Measurements from ENCODE around the gene PARD6G. TPM values are rescaled to one million over a fixed set of nuclear protein-coding genes. Genes with fewer than 3 reads are reported as not detected.
"Not testable (repeated sequence)": the region's sequence is repeated elsewhere in the genome, so short reads cannot be mapped to it uniquely, and the experiment has no call there.

The PARD6G gene
- polyA plus RNA-seq, 1 donor = 31.3 TPM

GRCh38 chr18:80243204-80243603 is 4.1 kb downstream of the PARD6G start:
- DNase-seq = no peak

GRCh38 chr18:80241919-80242777 is 5.2 kb downstream of the PARD6G start:
- no peak for DNase-seq

DNA sequence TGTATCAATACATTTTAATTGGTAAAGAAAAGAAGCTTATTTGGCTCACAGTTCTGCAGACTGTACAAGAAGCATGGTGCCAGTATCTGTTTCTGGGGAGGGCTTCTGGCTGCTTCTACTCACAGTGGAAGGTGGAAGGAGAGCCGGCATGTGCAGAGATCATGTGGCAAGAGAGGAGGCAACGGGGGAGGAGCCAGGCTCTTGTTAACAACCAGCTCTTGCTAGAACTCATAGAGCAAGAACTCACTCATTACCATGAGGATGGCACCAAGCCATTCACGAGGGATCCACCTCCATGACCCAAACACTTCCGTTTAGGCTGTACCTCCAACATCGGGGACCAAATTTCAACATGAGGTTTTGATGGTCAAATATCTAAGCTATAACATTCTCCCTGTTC is 7.5 kb downstream of the PARD6G start:
- no peak for DNase-seq

- no peak for DNase-seq
These were observed 8.6 kb downstream of the PARD6G start for GRCh38 chr18:80238651-80239260.

DNA sequence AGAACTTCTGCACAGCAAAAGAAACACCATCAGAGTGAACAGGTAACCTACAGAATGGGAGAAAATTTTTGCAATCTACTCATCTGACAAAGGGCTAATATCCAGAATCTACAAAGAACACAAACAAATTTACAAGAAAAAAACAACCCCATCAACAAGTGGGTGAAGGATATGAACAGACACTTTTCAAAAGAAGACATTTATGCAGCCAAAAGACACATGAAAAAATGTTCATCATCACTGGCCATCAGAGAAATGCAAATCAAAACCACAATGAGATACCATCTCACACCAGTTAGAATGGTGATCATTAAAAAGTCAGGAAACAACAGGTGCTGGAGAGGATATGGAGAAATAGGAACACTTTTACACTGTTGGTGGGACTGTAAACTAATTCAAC is 9.8 kb downstream of the PARD6G start:
- not testable (repeated sequence) for DNase-seq

- DNase-seq = no peak
These were observed 12.9 kb downstream of the PARD6G start for GRCh38 chr18:80234398-80234797.

DNA sequence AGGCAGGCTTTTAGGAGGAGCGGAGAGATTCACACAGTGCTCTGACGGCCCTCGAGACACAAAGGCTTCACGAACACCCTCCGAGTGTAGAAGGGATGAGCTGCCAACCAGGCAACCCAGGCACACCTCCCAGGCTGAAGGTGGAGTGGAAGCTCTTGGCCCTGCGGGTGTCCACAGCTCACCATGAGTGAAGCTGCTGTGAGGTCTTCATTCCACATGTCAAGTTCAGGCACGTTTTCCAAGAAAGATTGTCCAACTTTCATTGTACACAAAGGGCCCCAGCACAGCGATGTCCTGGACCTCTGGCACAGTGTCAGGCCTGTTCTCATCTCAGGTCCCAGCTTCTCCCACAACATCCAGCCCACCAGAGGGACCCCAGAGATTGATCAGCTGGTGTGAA is 13.4 kb downstream of the PARD6G start:
- DNase-seq = no peak

DNA sequence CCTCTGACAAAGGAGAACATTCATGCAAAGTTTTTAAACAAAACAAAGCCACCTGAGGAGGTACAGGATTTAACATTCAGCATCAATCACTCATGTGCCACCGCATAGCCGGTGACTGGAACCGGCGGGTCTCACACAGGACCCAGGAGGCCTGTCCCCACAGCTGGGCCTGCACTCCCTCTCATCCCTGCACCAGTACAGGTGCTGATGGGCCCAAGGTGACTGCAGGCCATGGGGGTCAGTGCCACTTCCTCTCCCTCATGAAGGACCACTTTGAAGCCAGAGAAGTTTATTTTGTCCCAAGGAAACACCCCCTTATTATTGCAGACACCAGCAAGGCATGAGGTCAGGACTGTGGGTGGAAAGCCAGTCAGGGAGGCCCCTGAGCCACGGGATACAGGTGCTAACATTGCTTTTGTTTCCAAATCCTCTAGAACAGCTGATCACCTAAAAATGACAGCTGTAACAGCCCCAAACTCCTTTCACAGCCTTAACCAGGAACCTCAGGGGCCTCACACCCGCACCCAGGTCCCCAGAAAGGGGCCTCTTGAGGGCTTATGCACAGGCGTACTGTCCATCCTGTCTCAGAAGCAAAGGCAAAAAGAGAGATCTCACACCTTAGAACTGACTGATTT is 14.0 kb downstream of the PARD6G start:
- DNase-seq = no peak

DNA sequence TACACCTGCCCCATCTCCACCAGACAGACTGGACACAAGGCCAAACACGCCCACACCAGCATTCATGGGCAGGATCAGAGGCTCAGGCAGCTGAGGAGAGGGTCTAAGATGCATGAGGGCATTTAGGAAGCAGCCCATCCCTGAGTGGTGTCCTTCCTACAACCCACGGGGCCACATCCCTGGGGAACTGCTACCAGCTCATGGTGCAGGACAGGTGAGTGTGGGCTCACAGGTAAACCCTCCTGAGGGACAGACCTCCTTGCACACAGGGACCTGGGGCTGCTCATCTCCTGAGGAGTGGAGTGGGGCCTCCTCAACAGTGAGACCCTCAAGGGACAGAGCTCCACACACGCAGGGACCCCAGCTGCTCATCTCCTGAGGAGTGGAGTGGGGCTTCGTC is 14.6 kb downstream of the PARD6G start:
- no peak for DNase-seq

DNA sequence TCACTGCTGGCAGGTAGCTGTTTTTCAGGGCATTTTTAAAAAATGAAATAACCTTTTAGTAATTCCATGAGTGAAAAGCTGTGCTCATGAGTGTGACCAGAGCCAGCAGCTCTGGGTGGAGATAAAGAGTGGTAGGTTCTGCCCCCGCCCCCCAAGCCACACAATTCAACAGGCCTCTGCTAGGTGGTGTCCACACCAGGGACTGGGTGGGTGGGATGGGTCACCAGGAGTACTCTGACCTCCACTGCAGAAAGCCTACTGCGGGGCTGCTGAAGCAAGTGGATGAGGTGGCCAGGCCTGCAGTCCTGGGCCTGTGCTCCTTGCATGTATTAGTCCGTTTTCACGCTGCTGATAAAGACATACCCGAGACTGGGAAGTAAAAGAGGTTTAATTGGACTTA is 15.3 kb downstream of the PARD6G start:
- DNase-seq = no peak

GRCh38 chr18:80231616-80232015 is 15.7 kb downstream of the PARD6G start:
- DNase-seq = no peak

GRCh38 chr18:80231151-80231550 is 16.2 kb downstream of the PARD6G start:
- no peak for DNase-seq

DNA sequence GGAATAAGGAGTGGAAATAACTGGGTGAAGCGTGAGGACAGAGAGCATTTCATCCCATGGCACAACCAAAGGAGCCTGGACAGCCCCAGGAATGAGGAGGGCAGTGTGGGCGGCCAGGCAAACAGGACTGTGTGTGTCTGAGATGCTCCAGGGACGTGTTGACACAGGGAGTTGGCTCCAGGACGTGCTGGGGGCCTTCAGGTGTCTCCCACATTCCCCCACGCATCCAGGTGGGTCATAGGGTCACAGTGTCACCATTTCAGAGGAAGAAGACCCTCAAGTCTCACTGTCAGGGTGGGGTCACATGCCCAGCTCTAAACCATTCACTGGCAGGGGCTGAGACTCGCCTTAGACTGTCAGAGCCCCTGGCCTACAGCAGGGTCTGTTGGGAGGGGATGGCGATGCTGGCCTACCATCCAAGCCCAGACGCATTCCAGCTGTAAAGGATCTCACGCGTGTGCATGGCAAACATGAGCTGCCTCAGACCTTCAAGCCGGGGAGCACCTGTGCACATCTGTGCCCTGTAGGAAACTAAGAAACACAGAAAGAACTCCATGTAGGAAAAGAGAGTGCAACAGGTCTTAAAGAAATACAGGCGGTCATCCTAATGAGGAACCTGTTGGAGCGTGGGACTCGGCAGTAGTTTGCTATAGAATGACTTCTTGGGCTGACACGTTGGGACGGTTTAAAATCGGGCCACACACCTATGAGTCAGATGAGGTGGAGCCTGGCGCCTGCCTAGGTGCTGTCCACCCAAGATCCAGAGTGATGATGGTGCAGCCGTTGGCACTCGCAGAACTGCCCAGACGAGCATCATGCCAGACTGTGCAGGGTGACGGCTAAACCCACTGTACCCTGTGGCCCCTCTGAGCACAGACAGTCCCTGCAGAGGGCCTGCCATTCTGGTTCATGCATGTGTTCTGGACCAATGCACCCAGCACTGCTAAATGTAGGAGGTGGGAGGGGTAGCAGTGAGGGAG is 17.3 kb downstream of the PARD6G start:
- no peak for DNase-seq

GRCh38 chr18:80229363-80229762 is 18.0 kb downstream of the PARD6G start:
- no peak for DNase-seq

- DNase-seq = no peak
These were observed 19.1 kb downstream of the PARD6G start for GRCh38 chr18:80228051-80228848.

DNA sequence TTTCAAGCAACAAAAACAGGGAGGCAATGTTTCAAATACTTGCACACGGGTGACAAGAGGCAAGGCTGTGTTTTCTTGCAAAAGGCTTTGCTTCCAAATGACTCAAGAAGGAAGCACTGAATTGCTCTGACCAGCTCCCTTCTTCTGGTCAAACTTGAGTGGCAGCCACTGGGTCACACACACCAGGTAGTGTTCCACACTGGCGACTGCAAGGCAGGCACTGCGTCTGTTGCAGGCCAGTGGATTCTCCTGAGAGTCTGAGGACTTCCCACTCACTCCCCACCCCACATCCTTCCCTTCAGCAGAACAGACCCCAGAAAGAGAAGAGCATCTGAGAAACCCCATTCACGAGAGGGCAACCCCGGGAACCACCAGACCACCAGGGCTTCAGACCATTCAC is 19.8 kb downstream of the PARD6G start:
- DNase-seq = no peak

GRCh38 chr18:80225685-80226084 is 21.6 kb downstream of the PARD6G start:
- DNase-seq = no peak

- DNase-seq = no peak
These were observed 23.6 kb downstream of the PARD6G start for GRCh38 chr18:80223581-80224148.

DNA sequence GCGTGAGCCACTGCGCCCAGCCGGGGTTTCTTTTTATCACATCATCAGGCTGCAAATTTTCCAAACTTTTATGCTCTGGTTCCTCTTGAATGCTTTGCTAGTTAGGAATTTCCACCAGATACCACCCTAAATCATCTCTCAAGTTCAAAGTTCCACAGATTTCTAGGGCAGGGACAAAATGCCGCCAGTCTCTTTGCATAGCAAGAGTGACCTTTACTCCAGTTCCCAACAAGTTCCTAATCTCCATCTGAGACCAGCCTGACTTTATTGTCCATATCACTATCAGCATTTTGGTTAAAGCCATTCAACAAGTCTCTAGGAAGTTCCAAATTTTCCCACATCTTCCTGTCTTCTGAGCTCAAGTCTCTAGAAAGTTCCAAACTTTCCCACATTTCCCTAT is 27.8 kb downstream of the PARD6G start:
- DNase-seq = not testable (repeated sequence)

GRCh38 chr18:80218341-80219227 is 28.7 kb downstream of the PARD6G start:
- DNase-seq = no peak
